ENCODE results near the gene P2RY11.

DNA sequence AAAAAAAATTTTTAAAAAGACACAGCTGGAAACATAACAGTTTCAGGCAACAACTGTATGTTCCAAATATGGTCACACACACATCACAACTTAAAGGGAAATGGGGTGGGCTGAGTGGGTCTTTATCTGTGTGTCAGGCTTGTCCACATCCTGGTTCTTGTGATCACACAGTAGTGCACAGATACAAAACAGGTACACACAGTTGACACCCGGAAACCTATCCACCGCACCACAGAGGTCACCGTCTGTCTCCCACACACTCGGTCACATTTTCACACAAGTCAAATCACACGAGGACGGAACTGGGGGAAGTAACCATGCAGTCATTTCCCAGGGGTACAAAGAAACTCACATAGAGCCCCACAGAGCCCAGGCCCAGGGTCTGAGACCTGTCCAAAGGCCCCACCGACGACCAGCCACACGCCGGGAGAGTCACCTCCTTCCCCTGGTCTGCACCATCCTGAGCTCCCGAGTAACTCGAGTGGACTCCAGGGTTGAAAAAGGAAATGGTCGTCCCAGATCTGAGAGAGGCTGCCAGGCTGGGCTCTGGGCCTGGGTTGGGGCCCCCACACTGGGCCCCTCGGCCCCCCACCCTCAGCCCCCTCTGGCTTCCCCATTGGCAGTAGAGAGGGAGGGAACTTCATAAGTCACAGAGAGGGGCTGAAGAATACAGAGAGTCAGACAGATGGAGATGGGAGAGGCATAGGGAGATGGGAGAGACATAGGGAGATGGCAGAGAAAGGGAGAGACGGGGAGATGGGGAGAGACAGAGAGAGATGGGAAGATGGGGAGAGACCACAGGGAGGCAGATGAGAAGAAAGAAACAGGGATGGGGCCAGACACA lies 6.6 kb upstream of the P2RY11 start:
- TF ChIP-seq, protein P1, sequence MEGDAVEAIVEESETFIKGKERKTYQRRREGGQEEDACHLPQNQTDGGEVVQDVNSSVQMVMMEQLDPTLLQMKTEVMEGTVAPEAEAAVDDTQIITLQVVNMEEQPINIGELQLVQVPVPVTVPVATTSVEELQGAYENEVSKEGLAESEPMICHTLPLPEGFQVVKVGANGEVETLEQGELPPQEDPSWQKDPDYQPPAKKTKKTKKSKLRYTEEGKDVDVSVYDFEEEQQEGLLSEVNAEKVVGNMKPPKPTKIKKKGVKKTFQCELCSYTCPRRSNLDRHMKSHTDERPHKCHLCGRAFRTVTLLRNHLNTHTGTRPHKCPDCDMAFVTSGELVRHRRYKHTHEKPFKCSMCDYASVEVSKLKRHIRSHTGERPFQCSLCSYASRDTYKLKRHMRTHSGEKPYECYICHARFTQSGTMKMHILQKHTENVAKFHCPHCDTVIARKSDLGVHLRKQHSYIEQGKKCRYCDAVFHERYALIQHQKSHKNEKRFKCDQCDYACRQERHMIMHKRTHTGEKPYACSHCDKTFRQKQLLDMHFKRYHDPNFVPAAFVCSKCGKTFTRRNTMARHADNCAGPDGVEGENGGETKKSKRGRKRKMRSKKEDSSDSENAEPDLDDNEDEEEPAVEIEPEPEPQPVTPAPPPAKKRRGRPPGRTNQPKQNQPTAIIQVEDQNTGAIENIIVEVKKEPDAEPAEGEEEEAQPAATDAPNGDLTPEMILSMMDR (IDR thresholded peaks at IDR 0.05; ENCODE audit: low read length), result no peak
- TF ChIP-seq EZH2 (optimal IDR thresholded peaks at IDR 0.05; ENCODE audit: low read depth, low read length), result no peak
